Aorta (tissue), 5 donors: ENCODE measurements around the gene FAF1. TPM values are rescaled to one million over a fixed set of nuclear protein-coding genes. Genes with fewer than 3 reads are reported as not detected.

Experiments used
- ATAC-seq: fragments of 200-7000 bp; cut with Tn5 transposase; one replicate; pipeline ENCODE4 v1.9.1; 2022; ENCODE audit warnings: moderate library complexity; ENCODE audit not compliant: low FRiP score
- DNase-seq, 2 donors: peaks; one replicate each; pipeline ENCODE4 v3.0.0-alpha.2; 2020
- H3K27ac ChIP-seq, 2 donors: one replicate each; pipeline ENCODE4 v1.5.1; 2013; ENCODE audit warnings: low read length in 2 of 2, mild to moderate bottlenecking in 2 of 2, moderate library complexity in 2 of 2, control low read depth in 1 of 2, inconsistent platforms in 1 of 2, low read depth in 1 of 2
- H3K27me3 ChIP-seq, 2 donors: one replicate each; pipeline ENCODE4 v1.6.1; 2013; ENCODE audit warnings: control low read depth in 1 of 2, low read length in 1 of 2, mild to moderate bottlenecking in 1 of 2, moderate library complexity in 1 of 2; ENCODE audit not compliant: insufficient read depth in 2 of 2, control insufficient read depth in 1 of 2
- H3K36me3 ChIP-seq, 2 donors: one replicate each; pipeline ENCODE4 v1.6.1; 2013; ENCODE audit warnings: control low read depth in 1 of 2, low read length in 1 of 2, mild to moderate bottlenecking in 1 of 2; ENCODE audit not compliant: insufficient read depth in 2 of 2, control insufficient read depth in 1 of 2
- H3K4me1 ChIP-seq, 2 donors: one replicate each; pipeline ENCODE4 v1.6.1; 2013; ENCODE audit warnings: low read length in 2 of 2, control low read depth in 1 of 2, mild to moderate bottlenecking in 1 of 2, moderate library complexity in 1 of 2; ENCODE audit not compliant: insufficient read depth in 2 of 2, control insufficient read depth in 1 of 2
- H3K4me3 ChIP-seq, 2 donors: one replicate each; pipeline ENCODE4 v1.5.1; 2013; ENCODE audit warnings: low read length in 2 of 2, control low read depth in 1 of 2, mild to moderate bottlenecking in 1 of 2
- H3K9me3 ChIP-seq: one replicate; pipeline ENCODE4 v1.6.1; 2013; ENCODE audit warnings: mild to moderate bottlenecking, low read length; ENCODE audit not compliant: control insufficient read depth
- WGBS, 2 donors: extraction: QIAGEN DNeasy Blood & Tissue Kit; methylation state at CpG; one replicate each; pipeline ENCODE4 v1.1.7; 2013; 5-methylcytosine and 5-hydroxymethylcytosine counted together
- intact Hi-C, 2 donors: fragments of 100-400 bp; cut with DNase I; formaldehyde crosslinking; loops; one replicate each; pipeline versions ENCODE4 v1.14.2 to v1.15.0; 2022
- polyA plus RNA-seq, 2 donors: library from polyadenylated mRNA; stranded (reverse); fragments of 200-250 nt; gene quantifications; one replicate each; pipeline ENCODE4 v1.2.3, GENCODE V29; 2013
- total RNA-seq, 2 donors: library from RNA; stranded (reverse); fragmentation: NEBNext Ultra II Directional; extraction: Animal tissue kit (Norgen Biotek cat#: 25700); gene quantifications; one replicate each; pipeline ENCODE4 v1.2.1, GENCODE V29; 2021
- donor health status: healthy with polysubstance abuse.
- donor health status: Bipolar disorder and iron deficiency.
- donor health status: DM: no; HTN: no; CAD: no.
- donor health status: DM: no; HTN: no; CAD: no.
- donor health status: DM: yes; HTN: yes; CAD: no.

The FAF1 gene
- total and polyA plus RNA-seq, 4 donors, result 27.0 to 56.1 (median 43.0) TPM

DNA sequence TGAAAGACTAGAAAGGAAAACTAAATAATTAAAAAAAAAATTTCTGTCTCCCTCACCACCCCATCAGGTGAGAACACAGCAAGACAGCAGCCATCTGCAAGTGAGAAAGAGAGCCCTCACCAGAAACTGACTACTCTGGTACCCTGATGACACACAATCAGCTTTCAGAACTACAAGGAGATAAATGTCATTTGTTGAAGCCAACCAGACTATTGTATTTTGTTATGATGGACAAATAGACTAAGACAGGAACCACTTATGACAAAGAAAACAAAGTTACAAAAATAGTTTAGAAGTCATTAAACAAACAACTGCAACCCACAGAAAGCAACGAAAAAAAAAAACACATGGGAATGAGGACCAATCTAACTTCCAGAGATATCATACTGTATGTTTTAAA lies 98.3 kb downstream of the FAF1 start:
- DNase-seq (no peak), ATAC-seq (no peak)
- Histone ChIP-seq H3K36me3 (no peaks in the 10 kb centered on the region), H3K9me3 (no peaks in the 10 kb centered on the region), H3K4me3 (no peak overlapping the region), H3K4me1 (no peaks in the 10 kb centered on the region), H3K27me3 (no peaks in the 10 kb centered on the region), H3K27ac (no peak overlapping the region)
- WGBS, 2 donors, result 5 to 6% methylated on average over 1 of the region's 1 CpG
- intact Hi-C loops, result no loop called here

GRCh38 chr1:50860702-50861101 lies 99.4 kb downstream of the FAF1 start:
- no peaks in the 10 kb centered on the region for H3K27me3 ChIP-seq
- DNase-seq, result no peak
- WGBS, 2 donors, result 98 to 99% methylated on average over 4 of the region's 4 CpGs
- ATAC-seq, result no peak
- H3K36me3 ChIP-seq, result no peaks in the 10 kb centered on the region
- no peaks in the 10 kb centered on the region for H3K4me1 ChIP-seq
- intact Hi-C loops, result no loop called here
- H3K9me3 ChIP-seq, result no peaks in the 10 kb centered on the region
- H3K4me3 ChIP-seq, result no peak overlapping the region
- H3K27ac ChIP-seq, result no peak overlapping the region

GRCh38 chr1:50860256-50860655 lies 99.8 kb downstream of the FAF1 start:
- ATAC-seq, result no peak
- 96 to 100% methylated on average over 2 of the region's 2 CpGs for WGBS, 2 donors
- intact Hi-C loops, result no loop called here

DNA sequence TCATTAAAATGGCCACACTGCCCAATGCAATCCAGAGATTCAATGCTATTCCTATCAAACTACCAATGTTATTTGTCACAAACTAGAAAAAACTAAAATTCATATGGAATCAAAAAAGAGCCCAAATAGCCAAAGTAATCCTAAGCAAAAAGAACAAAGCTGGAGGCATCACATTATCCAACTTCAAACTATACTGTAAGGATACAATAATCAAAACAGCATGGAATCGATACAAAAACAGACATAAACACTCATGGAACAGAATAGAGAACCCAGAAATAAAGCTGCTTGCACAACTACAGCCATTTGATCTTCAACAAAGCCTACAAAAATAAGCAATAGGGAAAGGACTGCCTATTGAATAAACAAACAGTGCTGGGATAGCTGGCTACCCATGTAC lies 100.4 kb downstream of the FAF1 start:
- Histone ChIP-seq H3K36me3 (no peaks in the 10 kb centered on the region), H3K27ac (no peak overlapping the region), H3K27me3 (no peaks in the 10 kb centered on the region), H3K4me3 (no peak overlapping the region), H3K9me3 (no peaks in the 10 kb centered on the region), H3K4me1 (no peaks in the 10 kb centered on the region)
- ATAC-seq (no peak), DNase-seq (no peak)
- 97% methylated on average over 1 of the region's 1 CpG for WGBS, 2 donors
- intact Hi-C loops, result no loop called here

More at GRCh38 chr1:50860256-50860655, 99.8 kb downstream of the FAF1 start:
- Histone ChIP-seq H3K4me3 (no peak overlapping the region), H3K27me3 (no peaks in the 10 kb centered on the region), H3K27ac (no peak overlapping the region), H3K9me3 (no peaks in the 10 kb centered on the region), H3K36me3 (no peaks in the 10 kb centered on the region), H3K4me1 (no peaks in the 10 kb centered on the region)
- no peak for DNase-seq

DNA sequence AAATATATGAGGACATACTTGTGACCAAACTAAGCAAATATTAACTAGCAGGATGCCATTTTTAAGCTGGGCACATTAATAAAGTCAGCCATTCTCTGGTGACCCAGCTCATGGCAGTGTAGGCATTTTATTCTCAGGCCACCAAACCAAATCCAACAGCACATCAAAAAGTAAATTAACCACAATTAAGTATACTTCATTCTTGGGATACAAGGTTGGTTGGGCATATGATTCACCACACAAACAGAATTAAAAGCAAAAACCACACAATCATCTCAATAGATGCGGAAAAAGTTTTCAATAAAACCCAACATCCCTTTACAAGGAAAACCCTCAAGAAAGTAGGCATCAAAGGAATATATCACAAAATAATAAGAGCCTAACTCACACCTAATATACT lies 101.3 kb downstream of the FAF1 start:
- DNase-seq, result no peak
- no peaks in the 10 kb centered on the region for H3K4me1 ChIP-seq
- H3K4me3 ChIP-seq, result no peak overlapping the region
- H3K27ac ChIP-seq, result no peak overlapping the region
- 99 to 100% methylated on average over 1 of the region's 1 CpG for WGBS, 2 donors
- no peaks in the 10 kb centered on the region for H3K9me3 ChIP-seq
- H3K27me3 ChIP-seq, result no peaks in the 10 kb centered on the region
- H3K36me3 ChIP-seq, result no peaks in the 10 kb centered on the region
- ATAC-seq, result no peak
- intact Hi-C loops, result no loop called here

- H3K4me1 ChIP-seq, result no peaks in the 10 kb centered on the region
- no peak overlapping the region for H3K27ac ChIP-seq
- no peaks in the 10 kb centered on the region for H3K36me3 ChIP-seq
- WGBS, 2 donors, result 96 to 100% methylated on average over 1 of the region's 1 CpG
- DNase-seq, result no peak
- no peaks in the 10 kb centered on the region for H3K9me3 ChIP-seq
- H3K27me3 ChIP-seq, result no peaks in the 10 kb centered on the region
- H3K4me3 ChIP-seq, result no peak overlapping the region
- intact Hi-C loops, result no loop called here
- ATAC-seq, result no peak
Observed at GRCh38 chr1:50857702-50858101, 102.4 kb downstream of the FAF1 start.

GRCh38 chr1:50853325-50853724 lies 106.7 kb downstream of the FAF1 start:
- no peak overlapping the region for H3K27ac ChIP-seq
- intact Hi-C loops, result no loop called here
- ATAC-seq (no peak), DNase-seq (no peak)
- H3K4me3 ChIP-seq, result no peak overlapping the region
- no peaks in the 10 kb centered on the region for H3K9me3 ChIP-seq
- 74 to 84% methylated on average over 3 of the region's 3 CpGs for WGBS, 2 donors
- H3K4me1 ChIP-seq, result no peaks in the 10 kb centered on the region
- no peaks in the 10 kb centered on the region for H3K27me3 ChIP-seq
- H3K36me3 ChIP-seq, result no peaks in the 10 kb centered on the region

DNA sequence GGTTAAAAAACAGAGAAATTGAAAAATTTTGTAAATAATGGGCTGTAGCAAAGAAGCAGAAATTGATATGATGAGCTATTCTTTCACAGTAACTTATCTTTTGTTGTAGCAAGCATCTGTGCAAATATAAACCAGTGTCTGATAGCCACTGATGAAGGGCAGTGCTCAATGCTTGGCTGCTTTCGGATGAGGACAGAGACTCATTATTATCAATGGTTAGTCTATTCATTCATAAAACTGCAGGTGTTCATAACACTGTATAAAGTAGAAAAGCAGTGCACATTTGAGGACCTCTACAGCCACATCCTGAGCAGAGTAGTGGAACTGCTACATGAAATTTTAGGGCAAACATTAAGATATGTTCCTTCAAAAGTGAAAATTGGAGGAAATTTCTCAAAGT lies 107.2 kb downstream of the FAF1 start:
- Histone ChIP-seq H3K36me3 (no peaks in the 10 kb centered on the region), H3K4me3 (no peak overlapping the region), H3K9me3 (no peaks in the 10 kb centered on the region), H3K27ac (no peak overlapping the region), H3K27me3 (no peaks in the 10 kb centered on the region), H3K4me1 (no peaks in the 10 kb centered on the region)
- ATAC-seq (no peak), DNase-seq (no peak)
- intact Hi-C loops, result no loop called here
- WGBS, 2 donors, result 96 to 97% methylated on average over 1 of the region's 1 CpG

GRCh38 chr1:50851466-50851865 lies 108.6 kb downstream of the FAF1 start:
- Histone ChIP-seq H3K36me3 (no peaks in the 10 kb centered on the region), H3K27me3 (no peaks in the 10 kb centered on the region), H3K9me3 (no peaks in the 10 kb centered on the region), H3K4me1 (no peaks in the 10 kb centered on the region), H3K4me3 (no peak overlapping the region), H3K27ac (no peak overlapping the region)
- ATAC-seq (no peak), DNase-seq (no peak)
- 95 to 96% methylated on average over 1 of the region's 1 CpG for WGBS, 2 donors
- intact Hi-C loops, result no loop called here
